GM15510 (cell line): ENCODE measurements around the gene ZNRF2.

Experiments
- POLR2A ChIP-seq: IDR thresholded peaks from 3 replicates; pipeline ENCODE4 v1.6.1; 2011; ENCODE audit warnings: borderline replicate concordance; ENCODE audit not compliant: insufficient read length; ENCODE audit errors: extremely low read depth

The ZNRF2 gene

GRCh38 chr7:30353532-30353931 is 69.1 kb downstream of the ZNRF2 start:
- no peak for TF ChIP-seq POLR2A

- TF ChIP-seq POLR2A: no peak
Observed at GRCh38 chr7:30353932-30354607, 69.7 kb downstream of the ZNRF2 start.

GRCh38 chr7:30354791-30355190 is 70.4 kb downstream of the ZNRF2 start:
- TF ChIP-seq POLR2A: no peak

- TF ChIP-seq POLR2A: no peak
Observed at GRCh38 chr7:30359957-30360356, 75.6 kb downstream of the ZNRF2 start.

GRCh38 chr7:30363778-30364563 is 79.6 kb downstream of the ZNRF2 start:
- TF ChIP-seq POLR2A: no peak

GRCh38 chr7:30364773-30365172 is 80.4 kb downstream of the ZNRF2 start:
- no peak for TF ChIP-seq POLR2A

- TF ChIP-seq POLR2A: no peak
Observed at GRCh38 chr7:30365621-30366020, 81.2 kb downstream of the ZNRF2 start.

GRCh38 chr7:30366606-30367005 is 82.2 kb downstream of the ZNRF2 start:
- no peak for TF ChIP-seq POLR2A

- no peak for TF ChIP-seq POLR2A
Observed at GRCh38 chr7:30367561-30367960, 83.2 kb downstream of the ZNRF2 start.

- no peak for TF ChIP-seq POLR2A
Observed at GRCh38 chr7:30369879-30370278, 85.5 kb downstream of the ZNRF2 start.

- TF ChIP-seq POLR2A: no peak
Observed at GRCh38 chr7:30371321-30371720, 86.9 kb downstream of the ZNRF2 start.

- TF ChIP-seq POLR2A: no peak
Observed at GRCh38 chr7:30378275-30378674, 93.9 kb downstream of the ZNRF2 start.

GRCh38 chr7:30379131-30379530 is 94.7 kb downstream of the ZNRF2 start:
- no peak for TF ChIP-seq POLR2A

- TF ChIP-seq POLR2A: no peak
Observed at GRCh38 chr7:30379741-30380140, 95.3 kb downstream of the ZNRF2 start.

GRCh38 chr7:30380294-30380693 is 95.9 kb downstream of the ZNRF2 start:
- TF ChIP-seq POLR2A: no peak

- no peak for TF ChIP-seq POLR2A
Observed at GRCh38 chr7:30382607-30383006, 98.2 kb downstream of the ZNRF2 start.
